Nucleus accumbens (tissue), 56 donors: ENCODE data around the gene GSTA4.
"Not testable (repeated sequence)": the region's sequence is repeated elsewhere in the genome, so short reads cannot be mapped to it uniquely, and the experiment has no call there.

Source experiments
- DNase-seq, 56 donors: peaks; one replicate each; lab custom pipeline; 2025; lab: John Stamatoyannopoulos, UW

The GSTA4 gene

GRCh38 chr6:53014744-53015143 is 19.7 kb upstream of the GSTA4 start:
- DNase-seq: no peak

GRCh38 chr6:53014063-53014462 is 19.0 kb upstream of the GSTA4 start:
- DNase-seq: no peak

GRCh38 chr6:53011979-53012378 is 16.9 kb upstream of the GSTA4 start:
- DNase-seq: no peak

- DNase-seq: no peak
Observed at GRCh38 chr6:53010504-53010903, 15.4 kb upstream of the GSTA4 start.

GRCh38 chr6:53009511-53009910 is 14.4 kb upstream of the GSTA4 start:
- DNase-seq: no peak

- DNase-seq: no peak
Observed at GRCh38 chr6:53009056-53009455, 14.0 kb upstream of the GSTA4 start.

GRCh38 chr6:53008192-53008687 is 13.2 kb upstream of the GSTA4 start:
- not testable (repeated sequence) for DNase-seq

- no peak for DNase-seq
Observed at GRCh38 chr6:53005663-53006250, 10.7 kb upstream of the GSTA4 start.

- DNase-seq: no peak
Observed at GRCh38 chr6:52999456-52999855, 4.4 kb upstream of the GSTA4 start.

- no peak for DNase-seq
Observed at GRCh38 chr6:52998603-52999002, 3.5 kb upstream of the GSTA4 start.

GRCh38 chr6:52995913-52996645 is 995 bp upstream of the GSTA4 start:
- peak in 13 of 56 donors; percentile 6 to 58 (median 25) for DNase-seq

GRCh38 chr6:52994839-52995088 is 320 bp downstream of the GSTA4 start:
- DNase-seq: peak in 33 of 56 donors; percentile 27 to 85 (median 69)

- DNase-seq: peak in 47 of 56 donors; percentile 4 to 63 (median 36)
Observed at GRCh38 chr6:52994031-52994838, 849 bp downstream of the GSTA4 start.

GRCh38 chr6:52992980-52993920 is 1.8 kb downstream of the GSTA4 start:
- no peak for DNase-seq

- peak in 1 of 56 donors; percentile 17 for DNase-seq
Observed at GRCh38 chr6:52990342-52990741, 4.7 kb downstream of the GSTA4 start.

GRCh38 chr6:52985228-52985627 is 9.9 kb downstream of the GSTA4 start:
- no peak for DNase-seq

- DNase-seq: no peak
Observed at GRCh38 chr6:52984247-52984646, 10.8 kb downstream of the GSTA4 start.

GRCh38 chr6:52983159-52983848 is 11.8 kb downstream of the GSTA4 start:
- no peak for DNase-seq

- DNase-seq: no peak
Observed at GRCh38 chr6:52982680-52983079, 12.4 kb downstream of the GSTA4 start.
